GM12801 (cell line): ENCODE results near the gene ENTHD1.

Experiments used
- CTCF ChIP-seq: IDR thresholded peaks from one replicate; pipeline ENCODE4 v1.5.1; 2011; ENCODE audit warnings: control low read depth; ENCODE audit not compliant: insufficient read length; ENCODE audit errors: extremely low read depth

Gene ENTHD1

GRCh38 chr22:39718921-39719475, 174.6 kb downstream of the ENTHD1 start:
- TF ChIP-seq CTCF = no peak

GRCh38 chr22:39718206-39718605, 175.4 kb downstream of the ENTHD1 start:
- TF ChIP-seq CTCF = no peak

GRCh38 chr22:39717099-39717498, 176.5 kb downstream of the ENTHD1 start:
- TF ChIP-seq CTCF = no peak

- TF ChIP-seq CTCF = no peak
Measured at GRCh38 chr22:39716534-39716933, 177.0 kb downstream of the ENTHD1 start.

GRCh38 chr22:39715778-39716495, 177.6 kb downstream of the ENTHD1 start:
- no peak for TF ChIP-seq CTCF

- no peak for TF ChIP-seq CTCF
Measured at GRCh38 chr22:39714321-39714720, 179.2 kb downstream of the ENTHD1 start.

GRCh38 chr22:39713799-39714290, 179.7 kb downstream of the ENTHD1 start:
- TF ChIP-seq CTCF = no peak
